K562 (cell line): ENCODE measurements around the gene ABLIM2. TPM values are rescaled to one million over a fixed set of nuclear protein-coding genes. Genes with fewer than 3 reads are reported as not detected.
A peak's percentile ranks its signal among the peaks of the same experiment; 100 is the strongest.

Experiments
- ATAC-seq: fragments of 200-7000 bp; cut with Tn5 transposase; 3 replicates; pipeline ENCODE4 v1.9.1; 2020; ENCODE audit warnings: moderate library complexity
- BruUV-seq: library from RNA; stranded (reverse); fragments of 400-500 nt; replicated peaks from 2 replicates; lab custom pipeline; 2021; lab: Mats Ljungman, UMichigan
- CTCF ChIA-PET: fragments of 300-600 bp; formaldehyde crosslinking; extraction: SDS; loops from one replicate; lab custom pipeline; 2021; ENCODE audit warnings: low intra/inter-chr PET ratio; lab: Yijun Ruan, JAX
- POLR2A ChIA-PET: fragments of 300-600, 350-650 bp; sonication (Branson Sonifier 250); formaldehyde crosslinking; extraction: SDS; loops from one replicate; lab custom pipeline; 2021; ENCODE audit warnings: antibody characterized with exemption, inconsistent platforms; lab: Yijun Ruan, JAX
- DNase-seq, 4 experiments: peaks; one replicate each; pipeline versions ENCODE4 v3.0.0 to v3.0.0-alpha.2; 2011 to 2018; ENCODE audit warnings: low spot score in 3 of 4, mixed read lengths in 3 of 4; ENCODE audit errors: extremely low read depth in 1 of 4
- FAIRE-seq: peaks from 2 replicates; lab custom pipeline; 2011; peaks lifted over from hg19 to GRCh38; lab: Jason Lieb, UNC
- H2AFZ ChIP-seq: 2 replicates; pipeline ENCODE4 v1.6.0; 2011; ENCODE audit warnings: low read depth, low read length, control low read depth, inconsistent platforms
- H3K27ac ChIP-seq: fragments of 200-600 bp; 3 replicates; pipeline ENCODE4 v1.8.0; 2011; ENCODE audit warnings: low read depth, mild to moderate bottlenecking, control low read depth, inconsistent platforms, low read length, moderate library complexity, mixed read lengths; ENCODE audit errors: extremely low read depth
- H3K27me3 ChIP-seq, 2 experiments: fragments of 300-600 bp in 1 of 2; 2 replicates in 1 of 2; 3 replicates in 1 of 2; pipeline versions ENCODE4 v1.6.0 to v1.8.0; 2011; ENCODE audit warnings: inconsistent platforms in 2 of 2, low read length in 2 of 2, mild to moderate bottlenecking in 1 of 2, mixed read lengths in 1 of 2, moderate library complexity in 1 of 2; ENCODE audit not compliant: control insufficient read depth in 2 of 2, insufficient read depth in 2 of 2
- H3K36me3 ChIP-seq: fragments of 300-600 bp; 3 replicates; pipeline ENCODE4 v1.8.0; 2011; ENCODE audit warnings: mild to moderate bottlenecking, low read length, inconsistent platforms; ENCODE audit not compliant: control insufficient read depth, insufficient read depth
- H3K4me1 ChIP-seq, 2 experiments: fragments of 200-600 bp in 1 of 2; replicated peaks in 1 of 2; 2 replicates in 1 of 2; 3 replicates in 1 of 2; pipeline versions ENCODE4 v1.5.1 to v1.8.0; 2011; ENCODE audit warnings: inconsistent platforms in 2 of 2, low read length in 2 of 2, mild to moderate bottlenecking in 1 of 2, mixed read lengths in 1 of 2, moderate library complexity in 1 of 2; ENCODE audit not compliant: control insufficient read depth in 2 of 2, insufficient read depth in 2 of 2
- H3K4me2 ChIP-seq: 2 replicates; pipeline ENCODE4 v1.6.1; 2011; ENCODE audit warnings: low read length, control low read depth, inconsistent platforms, mixed read lengths; ENCODE audit not compliant: insufficient read depth
- H3K4me3 ChIP-seq: fragments of 200-600 bp; sonication (generic), shearing (Covaris generic); 2 replicates; pipeline ENCODE4 v1.5.1; 2016; ENCODE audit warnings: control low read depth, inconsistent platforms
- H3K79me2 ChIP-seq: fragments of 200-600 bp; 3 replicates; pipeline ENCODE4 v1.8.0; 2011; ENCODE audit warnings: low read length, inconsistent platforms; ENCODE audit not compliant: control insufficient read depth, insufficient read depth
- H3K9ac ChIP-seq, 2 experiments: 2 replicates each; pipeline versions ENCODE4 v1.6.0 to v1.6.1; 2011; ENCODE audit warnings: low read depth in 2 of 2, low read length in 2 of 2, control low read depth in 1 of 2, inconsistent platforms in 1 of 2, mild to moderate bottlenecking in 1 of 2, mixed read lengths in 1 of 2; ENCODE audit not compliant: insufficient read depth in 1 of 2
- H3K9me1 ChIP-seq: one replicate; pipeline ENCODE4 v1.6.0; 2011; ENCODE audit warnings: inconsistent platforms, mild to moderate bottlenecking, low read length, moderate library complexity; ENCODE audit not compliant: control insufficient read depth, insufficient read depth
- H3K9me3 ChIP-seq: replicated peaks from 2 replicates; pipeline ENCODE4 v1.5.1; 2011; ENCODE audit warnings: low read depth, low read length, inconsistent platforms; ENCODE audit not compliant: control insufficient read depth, insufficient read depth
- H4K20me1 ChIP-seq: replicated peaks from 2 replicates; pipeline ENCODE4 v1.6.1; 2011; ENCODE audit warnings: low read length, inconsistent platforms, mixed read lengths; ENCODE audit not compliant: control insufficient read depth, insufficient read depth
- FOS ChIP-seq: IDR thresholded peaks from 3 replicates; pipeline ENCODE4 v1.6.1; 2011; ENCODE audit not compliant: insufficient read length; ENCODE audit errors: extremely low read depth
- NFIC ChIP-seq: fragments of 450-650 bp; IDR thresholded peaks from 2 replicates; pipeline ENCODE4 v1.6.1; 2017; ENCODE audit warnings: mild to moderate bottlenecking, inconsistent platforms
- U2AF2 ChIP-seq: fragments of 200-400 bp; formaldehyde crosslinking; optimal IDR thresholded peaks from 2 replicates; pipeline ENCODE3; 2017; ENCODE audit warnings: low read depth, mild to moderate bottlenecking, low read length
- ZNF398 ChIP-seq: fragments of 250-450 bp; sonication (Bioruptor Pico); IDR thresholded peaks from 2 replicates; pipeline ENCODE4 v1.8.0; 2021; ENCODE audit warnings: moderate library complexity, mild to moderate bottlenecking, inconsistent platforms
- ZNF518B ChIP-seq: fragments of 250-450 bp; sonication (Bioruptor Pico); IDR thresholded peaks from 2 replicates; pipeline ENCODE4 v1.5.0; 2021; ENCODE audit warnings: mild to moderate bottlenecking, moderate library complexity
- ZNF592 ChIP-seq: fragments of 450-650 bp; IDR thresholded peaks from 2 replicates; pipeline ENCODE4 v1.6.1; 2017; ENCODE audit warnings: antibody characterized with exemption, mild to moderate bottlenecking
- WGBS: fragments of 100-300 bp; shearing (Covaris generic); methylation state at CpG from one replicate; pipeline ENCODE4 v1.1.6; 2016; ENCODE audit warnings: low coverage, mixed read lengths; ENCODE audit not compliant: insufficient coverage; ENCODE audit errors: missing lambda C conversion rate; 5-methylcytosine and 5-hydroxymethylcytosine counted together
- in situ Hi-C: fragments of 300-500 bp; cut with MboI; formaldehyde crosslinking; loops from 4 replicates; pipeline ENCODE4 v1.15.0; 2018; ENCODE audit warnings: inconsistent platforms, mixed read lengths
- intact Hi-C: fragments of 100-400 bp; cut with micrococcal nuclease; formaldehyde crosslinking; loops from 2 replicates; pipeline ENCODE4 v1.14.2; 2022
- polyA plus RNA-seq, 8 experiments: library from polyadenylated mRNA; depleted of rRNA in 4 of 8; stranded (reverse) in 5 of 8; unstranded in 3 of 8; fragments of >200 nt; fragmentation: Nextera tagmentation in 2 of 8; fragmentation: Illumina TruSeq in 1 of 8; extraction: Ambion mirVana in 2 of 8; extraction: Trizol in 1 of 8; gene quantifications; 2 replicates each; pipeline versions ENCODE4 v1.2.1 to v1.2.3, GENCODE V29; 2011 to 2014; ENCODE audit warnings: inconsistent platforms in 1 of 8, missing spikeins in 1 of 8
- total RNA-seq, 7 experiments: library from RNA; depleted of rRNA in 6 of 7; stranded (reverse); fragments of >200 nt in 6 of 7; fragmentation: Illumina TruSeq in 2 of 7; extraction: Trizol in 2 of 7; gene quantifications; 2 replicates each; pipeline versions ENCODE4 v1.2.1 to v1.2.3, GENCODE V29; 2011 to 2021; ENCODE audit warnings: low replicate concordance in 1 of 7

ABLIM2 gene
- total and polyA plus RNA-seq, 9 of the 15 experiments (the other 6 are each of a cell fraction or from before 2014, with no cell fraction given): not detected

GRCh38 chr4:8048856-8049676, 109.5 kb downstream of the ABLIM2 start:
- Histone ChIP-seq H3K4me1 (peaks cover 0 to 7% of the 10 kb centered on the region in 2 experiments; a peak in 2 of 5 replicates), H3K9me1 (no peaks in the 10 kb centered on the region), H3K9me3 (no peaks in the 10 kb centered on the region), H3K4me3 (no peak overlapping the region), H3K4me2 (no peak overlapping the region), H3K79me2 (no peaks in the 10 kb centered on the region), H3K36me3 (no peaks in the 10 kb centered on the region), H3K9ac (no peak overlapping the region), H3K27me3 (peaks cover 22 to 88% of the 10 kb centered on the region in 2 experiments; a peak in 4 of 5 replicates), H3K27ac (no peak overlapping the region), H2AFZ (no peak overlapping the region), H4K20me1 (0 out of 2 replicates have a peak, but pooled peaks cover 16% of the 10 kb centered on the region)
- WGBS: 0% methylated on average over 17 of the region's 18 CpGs
- BruUV-seq: no TSS peak
- FAIRE-seq (no peak), ATAC-seq (no peak), DNase-seq (no peak)
- in situ Hi-C loops (no loop called here), intact Hi-C loops (no loop called here)
- TF ChIP-seq ZNF398: no peak
- no peak for TF ChIP-seq FOS
- TF ChIP-seq U2AF2: no peak
- TF ChIP-seq ZNF592: no peak
- TF ChIP-seq ZNF518B (CRISPR knock-in tag): no peak
- TF ChIP-seq NFIC: peak; percentile 23; the same call in 1 of the 2 replicates
- CTCF ChIA-PET: no interaction called here
- POLR2A ChIA-PET: no interaction called here
